Measurements from ENCODE around the gene QSOX1.

Gene QSOX1

DNA sequence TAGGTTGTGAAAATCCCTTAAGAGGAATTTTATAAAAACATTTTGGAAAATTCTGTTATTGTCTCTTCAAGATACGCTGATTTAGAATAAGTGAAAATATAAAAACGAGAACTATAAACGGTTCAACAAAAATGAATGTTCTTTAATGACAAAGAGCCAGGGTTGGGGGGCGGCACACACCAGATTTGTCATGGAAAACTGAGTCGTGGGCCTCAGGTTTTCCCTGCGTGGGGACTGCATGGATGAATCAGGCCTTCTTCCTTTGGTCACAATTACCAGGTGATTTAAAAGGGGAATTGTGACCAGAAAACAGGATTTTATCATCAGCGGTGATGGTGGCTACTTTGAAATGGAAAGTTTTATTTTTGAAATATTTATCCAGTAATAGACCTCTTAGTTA lies 84.0 kb downstream of the QSOX1 start:
- DNase-seq, result no peak

DNA sequence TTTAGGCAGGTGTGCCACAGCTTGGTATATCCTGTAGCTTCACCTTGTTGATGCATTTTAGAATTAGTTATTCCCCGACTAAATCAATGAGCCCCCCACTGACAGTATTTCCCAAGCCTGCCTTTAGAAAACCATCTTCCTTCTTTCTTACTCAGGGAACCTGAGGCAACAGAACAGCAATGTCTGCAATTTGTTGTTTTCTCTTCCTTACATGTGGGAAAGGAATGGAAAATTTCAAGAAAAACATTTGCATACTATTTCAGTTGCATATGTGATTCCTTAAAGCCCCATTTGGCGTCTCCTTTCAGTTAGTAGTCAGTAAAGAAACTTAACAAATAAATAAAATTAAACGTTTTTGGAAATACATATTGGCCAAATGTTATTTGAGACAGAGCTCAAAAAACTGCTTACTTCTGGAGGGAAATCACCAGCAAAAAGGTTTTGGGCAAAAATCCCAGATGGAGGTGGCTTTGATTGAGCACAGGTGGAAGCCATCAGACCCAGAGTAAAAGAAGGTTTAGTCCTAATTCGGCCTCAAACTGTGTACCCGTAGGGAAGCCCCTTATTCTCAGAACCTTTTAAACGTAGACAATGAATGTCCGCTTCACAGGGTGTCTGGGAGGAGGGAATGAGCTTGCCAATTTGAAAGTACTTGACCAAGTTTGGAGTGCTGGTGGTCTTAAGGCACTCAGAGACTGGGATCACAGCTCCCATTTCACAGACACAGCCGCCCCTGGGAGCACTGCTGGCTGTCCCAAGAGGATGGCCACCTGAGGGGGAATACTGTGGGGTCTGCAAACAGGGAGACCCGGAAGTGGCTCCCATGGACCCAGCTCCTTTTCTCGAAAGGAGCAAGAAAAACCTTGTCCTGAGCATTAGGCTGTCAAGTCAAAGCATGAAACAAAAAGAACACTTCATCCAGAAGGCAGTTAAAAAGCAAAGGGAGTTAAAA lies 84.8 kb downstream of the QSOX1 start:
- DNase-seq, result no peak

GRCh38 chr1:180241716-180242544 lies 87.3 kb downstream of the QSOX1 start:
- no peak for DNase-seq

DNA sequence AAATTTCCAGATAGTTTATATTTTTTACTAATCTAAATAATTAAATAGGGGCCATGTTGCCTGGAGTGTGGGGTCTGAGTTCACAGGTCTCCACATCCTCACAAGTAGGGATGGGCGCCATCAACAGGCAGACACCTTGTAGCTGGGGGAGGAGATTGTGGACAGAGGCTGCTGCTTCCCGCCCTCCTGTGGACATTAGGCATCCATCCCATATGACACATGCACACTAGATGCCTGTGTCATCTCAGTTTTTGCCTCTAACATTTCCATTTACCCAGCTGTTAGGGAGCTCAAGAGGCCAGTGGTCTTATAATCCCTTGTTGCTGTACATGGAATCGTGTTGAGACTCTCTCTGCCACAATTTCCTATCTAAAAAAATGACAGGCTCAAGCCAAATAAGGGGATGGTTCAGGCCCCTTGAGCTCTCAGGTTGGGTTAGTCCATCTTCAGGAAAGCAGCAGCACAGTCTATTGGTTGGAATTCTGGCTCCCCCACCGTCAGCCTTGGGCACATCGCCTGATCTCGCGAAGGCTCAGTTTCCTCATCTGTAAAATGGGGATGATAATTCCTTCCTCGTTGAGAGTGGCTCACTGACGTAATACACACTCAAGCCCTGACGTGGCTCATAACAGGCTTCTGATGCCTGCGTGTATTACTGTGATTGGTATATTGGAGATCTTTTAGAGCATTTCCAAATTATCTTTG lies 89.0 kb downstream of the QSOX1 start:
- DNase-seq, result no peak

DNA sequence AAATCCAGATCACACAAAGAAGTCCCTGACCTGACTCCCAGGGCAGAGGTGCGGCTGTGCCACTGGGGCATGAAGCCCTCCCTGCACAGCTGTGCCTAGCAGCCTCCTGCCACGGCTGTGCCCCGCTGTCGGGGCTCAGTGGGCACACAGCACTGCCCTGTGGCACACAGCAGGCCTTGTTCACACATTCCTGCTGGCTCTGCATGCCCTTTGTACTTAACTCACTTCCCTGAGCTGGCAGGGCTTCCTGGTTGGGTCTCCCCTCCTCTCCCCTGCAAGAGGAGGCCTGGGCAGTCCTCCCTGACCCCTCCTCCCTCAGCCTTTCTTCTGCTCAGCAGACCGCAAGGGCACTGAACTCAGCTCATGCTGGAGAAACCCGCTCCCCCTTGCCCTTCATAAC lies 90.2 kb downstream of the QSOX1 start:
- DNase-seq, result no peak

GRCh38 chr1:180246579-180246978 lies 91.9 kb downstream of the QSOX1 start:
- DNase-seq, result no peak

GRCh38 chr1:180247061-180247460 lies 92.4 kb downstream of the QSOX1 start:
- DNase-seq, result no peak

GRCh38 chr1:180247580-180247979 lies 92.9 kb downstream of the QSOX1 start:
- DNase-seq, result no peak

DNA sequence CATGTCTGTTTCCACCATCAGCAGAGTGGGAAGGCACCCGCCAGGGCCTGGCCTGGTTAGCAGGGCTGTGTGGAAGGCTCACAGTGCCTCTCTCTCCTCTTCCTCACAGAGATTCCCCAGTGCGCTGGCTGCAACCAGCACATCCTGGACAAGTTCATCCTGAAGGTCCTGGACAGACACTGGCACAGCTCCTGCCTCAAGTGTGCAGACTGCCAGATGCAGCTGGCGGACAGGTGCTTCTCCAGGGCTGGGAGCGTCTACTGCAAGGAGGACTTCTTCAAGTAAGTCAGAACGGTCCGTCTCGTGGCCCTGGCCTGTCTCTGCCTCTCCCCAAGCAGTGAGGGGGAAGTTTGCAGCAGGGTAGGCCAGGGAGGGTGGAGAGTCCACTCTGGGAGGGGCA lies 93.5 kb downstream of the QSOX1 start:
- no peak for DNase-seq

DNA sequence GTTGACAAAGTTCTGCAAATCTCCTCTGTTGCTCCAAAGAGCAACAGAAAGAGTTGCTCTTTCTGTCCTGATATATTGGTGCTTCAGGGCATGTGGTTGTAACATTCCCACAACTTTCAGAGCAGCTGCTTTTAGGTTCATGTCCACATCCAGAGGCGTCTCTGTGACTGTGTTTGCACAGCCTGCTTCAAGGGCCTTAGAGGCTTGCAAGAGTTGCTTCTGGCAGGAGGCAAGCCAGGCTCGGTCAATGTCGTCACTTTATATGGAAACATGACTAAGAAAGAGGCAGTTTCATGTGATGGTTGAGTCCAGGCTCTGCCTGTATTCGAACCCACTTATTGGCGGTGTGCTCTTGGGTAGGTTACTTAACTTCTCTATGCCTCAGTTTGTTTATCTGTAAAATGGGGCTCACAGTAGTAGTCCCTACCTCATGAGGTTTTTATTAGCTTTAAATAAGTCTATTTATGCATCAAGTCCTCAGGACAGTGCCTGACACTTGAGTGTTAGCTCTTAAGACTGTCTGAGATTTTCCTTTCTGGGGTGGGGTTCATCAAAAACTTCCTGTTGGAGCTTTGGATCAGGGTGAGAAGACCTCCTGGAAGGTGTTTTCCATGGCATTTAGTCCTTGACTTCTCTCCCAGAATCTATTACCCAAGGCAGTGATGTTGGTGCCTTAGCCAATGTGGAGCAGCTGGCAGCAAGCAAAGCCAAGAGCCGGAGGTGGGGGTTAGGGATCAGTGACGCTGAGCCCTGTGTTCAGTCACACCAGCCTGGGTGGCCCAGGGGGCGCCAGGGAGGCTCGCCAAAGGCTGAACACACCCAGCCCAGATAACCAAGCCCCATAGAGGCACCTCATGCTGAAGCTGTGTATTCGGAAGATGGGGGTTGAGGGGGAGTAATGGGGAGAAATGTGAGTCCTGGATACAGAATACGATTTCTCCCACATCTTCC lies 94.3 kb downstream of the QSOX1 start:
- peak; percentile 62 for DNase-seq

DNA sequence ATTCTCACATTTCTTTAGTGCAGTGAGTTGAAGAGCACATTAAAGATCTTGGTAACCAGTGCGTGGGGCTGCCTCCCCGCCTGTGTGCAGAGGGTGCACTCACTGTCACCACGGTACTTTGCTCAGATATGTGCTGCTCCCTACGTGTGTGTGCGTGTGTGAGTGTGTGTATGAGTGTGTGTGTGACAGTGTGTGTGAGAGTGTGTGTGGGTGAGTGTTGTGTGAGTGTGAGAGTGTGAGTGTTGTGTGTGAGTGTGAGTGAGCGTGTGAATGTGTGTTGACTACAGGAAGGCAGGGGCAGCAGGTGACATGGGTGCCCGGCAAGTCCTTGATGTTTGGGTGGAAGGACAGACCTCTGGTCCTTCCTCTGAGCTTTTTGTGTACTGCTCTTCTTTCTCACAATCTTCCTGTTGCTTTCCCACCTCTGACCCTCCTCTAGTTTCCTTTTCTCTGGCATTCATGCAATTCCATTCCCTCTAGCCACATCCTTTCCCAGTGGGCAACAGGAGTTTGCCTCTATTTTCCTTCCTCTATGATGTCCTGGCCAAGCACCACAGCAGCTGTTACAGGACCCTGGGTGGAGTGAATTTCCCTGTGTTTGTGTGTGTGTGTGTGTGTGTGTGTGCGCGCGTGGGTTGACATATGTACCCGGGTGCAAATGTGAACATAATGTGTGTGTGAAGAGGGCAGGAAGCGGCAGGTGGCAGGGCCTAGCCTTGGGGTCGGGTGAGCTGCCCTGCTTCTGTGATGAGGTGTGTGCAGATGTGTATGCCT lies 95.2 kb downstream of the QSOX1 start:
- no peak for DNase-seq

GRCh38 chr1:180250499-180250770 lies 95.8 kb downstream of the QSOX1 start:
- DNase-seq, result no peak

DNA sequence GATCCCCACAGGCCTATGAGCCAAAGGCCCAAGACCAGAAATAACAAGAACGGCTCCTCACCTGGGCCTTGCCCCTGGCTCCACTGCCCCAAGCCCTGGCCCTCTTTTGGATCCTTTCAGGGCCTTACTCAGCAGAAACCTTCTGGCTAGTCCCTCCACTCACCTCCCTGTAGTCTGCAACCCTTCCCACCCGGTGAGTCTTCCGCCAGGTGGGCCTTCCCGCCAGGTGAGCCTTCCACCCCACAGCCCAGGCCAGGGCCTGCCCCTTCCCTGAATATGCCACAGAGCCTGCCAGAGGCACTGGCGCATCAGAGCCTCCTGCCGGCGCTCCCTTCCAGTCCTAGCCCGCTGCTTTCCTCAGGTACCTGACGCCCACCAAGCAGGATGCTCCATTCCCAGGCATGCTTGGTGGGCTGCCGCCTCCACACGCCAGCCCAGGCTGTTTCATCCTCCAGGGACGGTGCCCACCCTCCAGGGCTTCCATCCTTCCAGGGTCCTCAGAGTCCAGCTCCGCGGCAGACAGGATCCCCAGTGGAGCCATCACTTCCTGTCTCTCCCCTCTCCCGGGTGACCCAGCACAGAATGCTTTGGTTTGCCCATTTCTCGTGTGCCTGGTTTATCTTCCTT lies 96.3 kb downstream of the QSOX1 start:
- DNase-seq, result no peak

DNA sequence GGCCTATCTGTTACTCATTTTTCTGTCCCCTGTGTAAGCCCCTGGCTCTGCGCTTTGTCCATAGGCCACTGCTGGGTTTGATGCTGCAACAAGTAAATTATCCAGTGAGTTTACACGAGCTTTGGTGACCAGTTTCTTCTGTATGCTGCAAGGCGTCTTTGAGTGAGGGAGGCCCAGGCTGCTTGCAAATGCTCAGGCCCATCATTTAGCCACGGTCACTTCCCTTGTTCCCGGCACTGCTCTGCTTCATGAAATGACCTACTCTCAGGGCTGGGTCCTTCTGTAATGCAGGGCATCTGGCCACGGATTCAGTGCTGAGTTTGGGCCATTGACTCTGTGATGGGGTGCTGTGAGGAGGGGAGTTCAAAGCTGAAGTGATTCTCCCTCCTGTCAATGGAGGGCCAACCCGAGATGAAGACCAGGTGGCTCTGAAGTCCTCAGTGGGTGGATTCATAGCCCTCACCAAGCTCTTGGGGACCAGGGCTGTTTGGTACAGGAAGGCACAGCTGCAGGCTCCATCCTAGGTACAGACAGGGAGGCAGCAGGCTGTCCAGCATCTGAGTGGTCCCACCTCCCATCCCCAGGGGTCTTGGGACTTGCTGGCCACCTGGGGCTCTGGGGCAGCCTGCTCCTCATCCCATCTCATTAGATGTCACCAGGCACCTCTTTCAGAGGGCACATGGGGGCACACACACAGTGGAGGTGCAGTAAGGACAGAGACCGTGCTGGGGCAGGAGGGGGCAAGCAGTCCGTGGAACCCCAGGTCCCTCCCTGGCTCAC lies 97.0 kb downstream of the QSOX1 start:
- no peak for DNase-seq

- DNase-seq, result peak; percentile 21
These were observed 98.2 kb downstream of the QSOX1 start for GRCh38 chr1:180252638-180253536.

Measured in NCI-H510A (cell line).